Inflammatory macrophage treated with lipopolysaccharide for 4 hours (primary cell): ENCODE results near the gene ULK3.
"Not testable (repeated sequence)": the region's sequence is repeated elsewhere in the genome, so short reads cannot be mapped to it uniquely, and the experiment has no call there.

Experiments used
- DNase-seq: peaks from one replicate; pipeline ENCODE4 v3.0.0-alpha.2; 2020

ULK3 gene

GRCh38 chr15:74842581-74843444 lies at the start of gene ULK3:
Gene ULK3, minus strand, starts transcription at chr15:74843156. Its CDS starts 51 bp downstream, at chr15:74843105.
- peak; percentile 90 for DNase-seq

- no peak for DNase-seq
Observed at GRCh38 chr15:74892313-74892712, 49.4 kb upstream of the ULK3 start.

- DNase-seq = no peak
Observed at GRCh38 chr15:74891469-74891868, 48.5 kb upstream of the ULK3 start.

GRCh38 chr15:74890665-74890960 lies 47.7 kb upstream of the ULK3 start:
- no peak for DNase-seq

- peak; percentile 83 for DNase-seq
Observed at GRCh38 chr15:74889883-74890664, 47.1 kb upstream of the ULK3 start, which contains the start of gene MPI. Gene MPI, plus strand, starts transcription at chr15:74890042. Its CDS starts 32 bp downstream, at chr15:74890074.

DNA sequence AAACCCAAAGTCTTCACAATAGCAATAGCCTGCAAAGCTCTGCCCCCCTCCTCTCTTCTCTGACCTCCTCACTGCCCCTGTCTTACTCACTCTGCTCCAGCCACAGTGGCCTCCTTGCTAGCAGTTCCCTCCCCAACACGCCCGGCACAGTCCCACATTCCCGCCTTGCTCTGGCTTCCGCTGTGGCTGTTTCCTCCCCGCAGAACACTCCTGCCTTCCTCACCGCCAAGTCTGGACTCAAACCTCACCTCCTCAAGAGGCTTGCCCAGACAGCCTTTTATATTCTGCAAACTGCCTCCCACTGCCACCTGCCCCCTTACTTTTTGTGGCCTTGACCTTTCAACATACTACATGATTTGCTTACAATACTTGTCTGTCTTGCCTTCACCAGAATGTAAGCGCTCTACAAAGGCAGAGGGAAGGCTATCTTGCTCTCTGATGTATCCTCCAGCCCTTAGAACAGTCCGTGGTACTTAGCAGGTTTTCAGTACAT lies 46.5 kb upstream of the ULK3 start:
- peak; percentile 38 for DNase-seq

- DNase-seq = no peak
Observed at GRCh38 chr15:74888716-74889115, 45.8 kb upstream of the ULK3 start.

DNA sequence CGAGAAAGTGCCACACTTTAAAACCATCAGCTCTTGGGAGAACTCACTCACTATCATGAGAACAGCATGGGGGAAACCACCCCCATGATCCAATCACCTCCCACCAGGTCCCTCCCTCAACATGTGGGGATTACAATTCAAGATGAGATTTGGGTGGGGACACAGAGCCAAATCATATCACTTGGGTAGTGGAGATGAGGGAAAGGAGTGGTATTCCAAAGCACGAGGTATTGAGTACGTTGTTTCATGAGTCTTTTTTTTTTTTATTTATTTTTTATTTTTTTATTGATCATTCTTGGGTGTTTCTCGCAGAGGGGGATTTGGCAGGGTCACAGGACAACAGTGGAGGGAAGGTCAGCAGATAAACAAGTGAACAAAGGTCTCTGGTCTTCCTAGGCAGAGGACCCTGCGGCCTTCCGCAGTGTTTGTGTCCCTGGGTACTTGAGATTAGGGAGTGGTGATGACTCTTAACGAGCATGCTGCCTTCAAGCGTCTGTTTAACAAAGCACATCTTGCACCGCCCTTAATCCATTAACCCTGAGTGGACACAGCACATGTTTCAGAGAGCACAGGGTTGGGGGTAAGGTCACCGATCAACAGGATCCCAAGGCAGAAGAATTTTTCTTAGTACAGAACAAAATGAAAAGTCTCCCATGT lies 44.7 kb upstream of the ULK3 start:
- not testable (repeated sequence) for DNase-seq

- DNase-seq = no peak
Observed at GRCh38 chr15:74885461-74885860, 42.5 kb upstream of the ULK3 start.

GRCh38 chr15:74884428-74885223 lies 41.7 kb upstream of the ULK3 start:
- no peak for DNase-seq

DNA sequence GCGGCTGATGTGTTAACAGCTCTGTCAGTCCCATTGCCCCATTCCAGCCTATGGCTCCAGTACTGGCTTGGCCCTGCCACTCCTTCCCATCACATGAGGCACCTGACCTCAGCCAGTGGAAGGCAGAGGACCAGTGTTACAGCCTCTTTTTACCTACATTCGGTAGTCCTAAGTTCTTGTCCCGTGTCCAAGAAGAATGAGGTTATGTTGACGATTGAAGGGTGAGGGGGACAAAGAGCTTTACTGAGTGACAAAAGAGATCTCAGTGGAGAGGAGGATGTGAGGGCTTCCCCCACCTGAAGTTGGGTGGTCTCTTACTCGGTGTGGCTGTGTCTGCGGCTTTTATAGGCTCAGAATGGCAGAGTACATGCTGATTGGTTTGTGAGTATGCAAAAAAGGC lies 39.6 kb upstream of the ULK3 start:
- DNase-seq = no peak

GRCh38 chr15:74878273-74878672 lies 35.3 kb upstream of the ULK3 start:
- DNase-seq = no peak

DNA sequence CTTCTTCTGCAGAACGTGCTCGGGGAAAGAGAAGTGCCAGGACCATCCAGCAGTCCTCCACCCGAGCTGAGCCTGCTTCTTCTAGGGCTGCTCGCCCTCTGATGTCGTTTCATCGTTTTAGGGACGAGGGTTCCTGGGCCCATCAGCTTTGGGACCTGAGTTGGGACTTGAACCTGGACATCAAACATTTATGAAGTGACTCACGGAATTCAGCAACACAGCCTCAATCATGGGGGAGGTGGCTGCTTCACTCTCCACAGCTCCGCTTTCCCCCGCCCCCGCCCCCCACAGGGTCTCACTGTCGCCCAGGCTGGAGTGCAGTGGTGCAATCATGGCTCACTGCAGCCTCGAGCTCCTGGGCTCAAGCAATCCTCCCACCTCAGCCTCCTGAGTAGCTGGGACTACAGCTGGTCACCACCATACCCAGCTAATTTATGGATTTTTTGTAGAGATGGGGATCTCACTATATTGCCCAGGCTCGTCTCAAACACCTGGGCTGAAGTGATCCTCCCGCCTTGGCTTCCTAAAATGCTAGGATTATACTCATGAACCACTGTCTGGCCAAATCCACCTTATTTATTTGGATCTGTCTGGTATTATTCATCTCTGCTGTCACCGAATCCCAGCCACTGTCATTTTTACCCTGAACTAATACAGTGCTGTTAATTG lies 30.9 kb upstream of the ULK3 start:
- DNase-seq = no peak

- DNase-seq = peak; percentile 96
Observed at GRCh38 chr15:74873036-74873755, 30.2 kb upstream of the ULK3 start, which contains the start of gene SCAMP2. Gene SCAMP2, minus strand, starts transcription at chr15:74873365. Its CDS starts 110 bp downstream, at chr15:74873255.

- no peak for DNase-seq
Observed at GRCh38 chr15:74872702-74873035, 29.7 kb upstream of the ULK3 start.

DNA sequence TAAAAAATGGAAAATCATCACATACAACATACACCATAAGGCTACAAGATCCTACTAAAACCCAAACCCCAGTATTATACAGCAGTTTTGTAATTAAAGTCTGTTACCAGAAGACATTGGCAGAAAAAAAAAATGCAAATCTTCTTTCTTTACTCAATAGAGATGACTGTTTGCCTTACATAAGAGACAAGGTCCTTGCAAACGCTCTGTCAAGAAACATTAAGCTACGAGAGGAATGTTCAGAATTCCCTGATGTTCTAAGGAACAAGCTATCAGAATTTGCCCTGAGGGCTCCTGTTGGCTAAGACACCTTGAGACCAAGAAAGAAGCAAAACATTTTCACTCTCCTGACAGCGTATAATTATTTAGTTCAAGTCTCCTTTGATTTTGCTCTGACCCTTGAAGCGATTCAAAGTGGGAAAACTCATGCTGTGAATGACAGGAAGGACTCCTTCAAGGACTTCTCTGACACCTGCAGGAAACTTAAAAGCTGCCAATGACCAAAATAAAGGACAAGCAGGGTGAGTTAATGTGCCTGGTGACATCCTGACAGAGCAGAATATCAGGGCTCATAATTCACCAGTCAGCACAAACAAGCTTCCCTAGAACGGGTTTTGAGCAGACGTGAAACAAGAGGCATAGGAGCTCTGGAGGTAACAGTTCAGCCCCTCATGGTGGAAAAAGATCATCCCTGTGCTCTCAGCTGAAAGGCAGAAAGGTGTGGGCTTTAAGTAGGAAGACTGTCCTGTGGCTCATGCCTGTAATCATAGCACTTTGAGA lies 27.7 kb upstream of the ULK3 start:
- DNase-seq = peak; percentile 54

DNA sequence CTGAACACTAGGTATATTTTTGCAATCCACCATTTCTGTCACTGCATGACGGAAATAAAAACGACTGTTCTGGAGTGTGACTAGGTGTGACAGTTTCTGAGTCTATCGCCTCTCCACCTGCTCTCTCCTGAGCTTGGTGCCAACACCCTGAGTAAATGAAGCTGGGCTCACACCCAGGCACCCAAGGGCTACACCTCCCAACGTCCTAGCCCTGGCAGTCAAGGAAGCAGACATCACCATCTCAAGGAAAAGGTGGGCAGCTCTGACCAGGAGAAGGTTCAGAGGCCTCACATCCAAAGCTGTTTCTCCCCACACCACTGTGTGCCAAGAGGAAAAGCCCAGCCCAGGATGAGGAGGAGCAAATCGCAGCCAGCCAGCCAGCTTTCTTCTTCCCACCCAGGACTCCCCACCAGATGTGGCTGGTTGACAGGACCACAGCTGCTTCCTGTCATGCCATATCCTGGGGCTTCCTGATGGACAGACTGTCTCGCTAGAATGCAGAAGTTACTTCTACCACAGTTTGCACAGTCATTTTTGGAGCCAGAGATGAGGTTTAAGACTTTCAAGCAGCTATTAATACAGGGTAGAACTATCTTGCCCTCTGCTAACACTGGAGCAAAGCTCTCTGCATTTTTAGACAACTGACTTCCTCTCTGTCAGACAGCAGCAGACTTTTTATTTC lies 26.9 kb upstream of the ULK3 start:
- DNase-seq = peak; percentile 87

- DNase-seq = no peak
Observed at GRCh38 chr15:74869372-74869725, 26.4 kb upstream of the ULK3 start.

DNA sequence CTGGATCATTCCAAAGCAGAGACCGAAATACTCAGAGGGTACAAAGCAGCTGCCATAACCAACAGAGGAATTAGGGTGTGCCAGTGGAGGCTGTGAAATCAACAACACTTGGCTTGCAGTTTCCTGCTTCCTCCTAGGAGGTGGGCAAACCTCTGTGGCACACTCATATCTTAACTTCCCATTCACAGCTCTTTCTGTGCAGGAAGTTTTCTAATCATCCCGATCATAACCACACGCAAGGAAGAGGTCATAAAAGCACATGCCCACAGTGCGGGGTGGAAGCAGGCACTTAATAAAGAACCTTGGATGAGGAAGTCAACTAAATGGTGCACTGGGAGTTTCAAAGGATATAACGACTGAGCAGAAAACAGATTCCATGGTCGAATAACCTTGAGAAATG lies 25.1 kb upstream of the ULK3 start:
- peak; percentile 92 for DNase-seq

- no peak for DNase-seq
Observed at GRCh38 chr15:74867466-74868038, 24.6 kb upstream of the ULK3 start.
